AG09319 (cell line): ENCODE data around the gene FAM120AOS.

Experiments
- DNase-seq: peaks from one replicate; pipeline ENCODE4 v3.0.0-alpha.2; 2010; ENCODE audit warnings: low read depth; ENCODE audit errors: extremely low read depth
- CTCF ChIP-seq: IDR thresholded peaks from 2 replicates; pipeline ENCODE4 v1.5.1; 2011; ENCODE audit warnings: low read depth, mild to moderate bottlenecking, inconsistent platforms, low read length, moderate library complexity

FAM120AOS gene

GRCh38 chr9:93467462-93467861 lies 14.1 kb upstream of the FAM120AOS start:
- no peak for DNase-seq
- no peak for TF ChIP-seq CTCF

- DNase-seq = no peak
Measured at GRCh38 chr9:93467062-93467416, 13.7 kb upstream of the FAM120AOS start.

GRCh38 chr9:93466416-93467061 lies 13.2 kb upstream of the FAM120AOS start:
- DNase-seq = no peak
- no peak for TF ChIP-seq CTCF

More at GRCh38 chr9:93467062-93467416, 13.7 kb upstream of the FAM120AOS start:
- no peak for TF ChIP-seq CTCF

GRCh38 chr9:93465855-93466254 lies 12.5 kb upstream of the FAM120AOS start:
- no peak for DNase-seq
- no peak for TF ChIP-seq CTCF

GRCh38 chr9:93464876-93465275 lies 11.5 kb upstream of the FAM120AOS start:
- no peak for DNase-seq
- TF ChIP-seq CTCF = no peak

GRCh38 chr9:93464395-93464794 lies 11.0 kb upstream of the FAM120AOS start:
- DNase-seq = no peak
- no peak for TF ChIP-seq CTCF

GRCh38 chr9:93463638-93464248 lies 10.4 kb upstream of the FAM120AOS start:
- no peak for DNase-seq

More at GRCh38 chr9:93463638-93464248, 10.4 kb upstream of the FAM120AOS start:
- TF ChIP-seq CTCF = no peak
